Ovary (tissue), 9 donors: ENCODE results near the gene TEKT1. TPM values are rescaled to one million over a fixed set of nuclear protein-coding genes. Genes with fewer than 3 reads are reported as not detected.

Experiments used
- DNase-seq, 5 donors: peaks; one replicate each; pipeline ENCODE4 v3.0.0-alpha.2; 2019 to 2020
- H3K27ac ChIP-seq, 2 donors: fragments of 200-600 bp; one replicate each; pipeline versions ENCODE4 v1.5.1 to v1.8.0; 2019 to 2022
- H3K27me3 ChIP-seq: fragments of 200-600 bp; one replicate; pipeline ENCODE4 v1.8.0; 2022
- H3K36me3 ChIP-seq: fragments of 200-600 bp; sonication (generic); one replicate; pipeline ENCODE4 v1.5.1; 2019
- H3K4me1 ChIP-seq: one replicate; pipeline ENCODE4 v1.8.1; 2013; ENCODE audit warnings: mild to moderate bottlenecking, moderate library complexity; ENCODE audit not compliant: insufficient read depth
- H3K4me3 ChIP-seq: fragments of 200-600 bp; sonication (generic); one replicate; pipeline ENCODE4 v1.5.1; 2017
- H3K9me3 ChIP-seq, 2 donors: fragments of 200-600 bp in 1 of 2; sonication (generic) in 1 of 2; one replicate each; pipeline versions ENCODE4 v1.5.1 to v1.8.1; 2013 to 2019; ENCODE audit warnings: mild to moderate bottlenecking in 1 of 2, moderate library complexity in 1 of 2
- EP300 ChIP-seq: sonication (generic); formaldehyde crosslinking; IDR thresholded peaks from one replicate; pipeline ENCODE4 v1.6.1; 2017; ENCODE audit warnings: antibody characterized with exemption
- POLR2A ChIP-seq: fragments of 450-650 bp; IDR thresholded peaks from one replicate; pipeline ENCODE4 v1.6.1; 2017; ENCODE audit warnings: antibody characterized with exemption, mild to moderate bottlenecking, moderate library complexity
- WGBS, 3 donors: extraction: QIAGEN DNeasy Blood & Tissue Kit in 1 of 3; methylation state at CpG; one replicate each; pipeline versions ENCODE4 v1.1.5 to v1.1.7; 2013 to 2017; 5-methylcytosine and 5-hydroxymethylcytosine counted together
- intact Hi-C, 4 donors: fragments of 100-400 bp; cut with DNase I; formaldehyde crosslinking; loops; one replicate each; pipeline versions ENCODE4 v1.11.0 to v1.15.1; 2022 to 2023
- polyA plus RNA-seq, 2 donors: library from polyadenylated mRNA; stranded (reverse); fragments of 200-250 nt in 1 of 2; fragments of 350-450 nt in 1 of 2; fragmentation: Illumina TruSeq in 1 of 2; extraction: RNeasy Lipid Tissue Mini Kit (QIAGEN cat#74804) in 1 of 2; gene quantifications; one replicate each; pipeline ENCODE4 v1.2.3, GENCODE V29; 2013 to 2014
- total RNA-seq, 7 donors: library from RNA; depleted of rRNA in 2 of 7; stranded (reverse); fragments of >200 nt in 2 of 7; fragmentation: NEBNext Ultra II Directional in 3 of 7; extraction: Animal tissue kit (Norgen Biotek cat#: 25700) in 3 of 7; gene quantifications; one replicate each; pipeline versions ENCODE4 v1.1.0 to v1.2.4, GENCODE V29; 2016 to 2023
- TF ChIP-seq, protein P1 (sequence below), 3 donors: fragments of 450-650 bp in 2 of 3; fragments of 200-600 bp in 1 of 3; IDR thresholded peaks; one replicate each; pipeline versions ENCODE4 v1.5.1 to v1.8.0; 2016 to 2022; ENCODE audit warnings: antibody characterized with exemption in 3 of 3, mild to moderate bottlenecking in 1 of 3
- donor health status: DM: no; HTN: no; CAD: no; lungs with moderate emphysema.
- donor health status: DM: no; HTN: no; CAD: no.
- donor health status: Bipolar disorder and iron deficiency.
- donor health status: DM: yes; HTN: yes; CAD: no.
- donor health status: DM: no; HTN: no; CAD: no.
- donor health status: DM: yes; HTN: yes; CAD: no.

Gene TEKT1
- total and polyA plus RNA-seq, 9 donors: 0.06 to 19.3 (median 1.5) TPM; not detected in 3

DNA sequence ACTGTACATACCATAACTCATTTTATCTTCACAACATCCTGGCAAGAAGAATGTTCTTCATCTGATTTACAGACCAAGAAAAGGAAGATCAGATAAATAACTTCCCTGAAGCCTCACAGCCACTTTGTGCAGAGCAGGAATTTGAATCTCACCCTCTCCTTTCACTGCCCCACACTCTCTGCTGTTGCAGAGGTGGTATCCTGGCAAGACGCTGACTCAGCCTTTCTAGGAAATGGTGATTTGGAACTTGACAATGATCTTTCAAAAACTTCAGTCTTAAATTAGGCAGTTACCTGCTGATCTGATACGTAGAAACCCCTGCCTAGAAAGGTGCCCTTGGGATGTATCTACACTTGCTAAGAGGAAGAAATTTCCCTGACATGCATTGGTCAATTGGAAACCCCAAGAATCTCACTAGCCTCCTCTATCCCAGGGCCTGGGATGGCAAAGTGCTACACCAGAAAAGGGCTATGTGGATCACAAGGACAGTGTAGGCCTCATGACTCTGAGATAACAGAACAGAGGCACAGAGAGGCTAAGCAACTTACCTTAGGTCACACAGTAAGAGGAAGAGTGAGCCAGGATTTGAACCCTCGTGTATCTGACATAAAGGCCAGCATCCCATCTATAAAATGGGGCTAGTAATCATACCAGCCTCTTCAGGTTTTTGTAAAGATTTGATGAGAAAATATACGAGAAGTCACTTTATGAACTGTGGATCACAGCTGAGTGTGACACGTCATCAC, 37.6 kb downstream of the TEKT1 start:
- no peaks in the 10 kb centered on the region for H3K36me3 ChIP-seq
- no peaks in the 10 kb centered on the region for H3K27me3 ChIP-seq
- WGBS, 3 donors: 71 to 80% (median 75%) methylated on average over 5 of the region's 5 CpGs
- no peak for DNase-seq
- H3K4me3 ChIP-seq: no peak overlapping the region
- H3K4me1 ChIP-seq: no peaks in the 10 kb centered on the region
- no peaks in the 10 kb centered on the region for H3K9me3 ChIP-seq
- TF ChIP-seq, protein P1, sequence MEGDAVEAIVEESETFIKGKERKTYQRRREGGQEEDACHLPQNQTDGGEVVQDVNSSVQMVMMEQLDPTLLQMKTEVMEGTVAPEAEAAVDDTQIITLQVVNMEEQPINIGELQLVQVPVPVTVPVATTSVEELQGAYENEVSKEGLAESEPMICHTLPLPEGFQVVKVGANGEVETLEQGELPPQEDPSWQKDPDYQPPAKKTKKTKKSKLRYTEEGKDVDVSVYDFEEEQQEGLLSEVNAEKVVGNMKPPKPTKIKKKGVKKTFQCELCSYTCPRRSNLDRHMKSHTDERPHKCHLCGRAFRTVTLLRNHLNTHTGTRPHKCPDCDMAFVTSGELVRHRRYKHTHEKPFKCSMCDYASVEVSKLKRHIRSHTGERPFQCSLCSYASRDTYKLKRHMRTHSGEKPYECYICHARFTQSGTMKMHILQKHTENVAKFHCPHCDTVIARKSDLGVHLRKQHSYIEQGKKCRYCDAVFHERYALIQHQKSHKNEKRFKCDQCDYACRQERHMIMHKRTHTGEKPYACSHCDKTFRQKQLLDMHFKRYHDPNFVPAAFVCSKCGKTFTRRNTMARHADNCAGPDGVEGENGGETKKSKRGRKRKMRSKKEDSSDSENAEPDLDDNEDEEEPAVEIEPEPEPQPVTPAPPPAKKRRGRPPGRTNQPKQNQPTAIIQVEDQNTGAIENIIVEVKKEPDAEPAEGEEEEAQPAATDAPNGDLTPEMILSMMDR (IDR thresholded peaks at IDR 0.05): no peak
- TF ChIP-seq EP300: no peak
- TF ChIP-seq POLR2A: no peak
- intact Hi-C loops: loop anchor here in 1 of 4 donors (10.0 kb wide), 1 partner anchor 99 kb away; no protein-coding TSS in a partner anchor
- H3K27ac ChIP-seq: no peak overlapping the region

DNA sequence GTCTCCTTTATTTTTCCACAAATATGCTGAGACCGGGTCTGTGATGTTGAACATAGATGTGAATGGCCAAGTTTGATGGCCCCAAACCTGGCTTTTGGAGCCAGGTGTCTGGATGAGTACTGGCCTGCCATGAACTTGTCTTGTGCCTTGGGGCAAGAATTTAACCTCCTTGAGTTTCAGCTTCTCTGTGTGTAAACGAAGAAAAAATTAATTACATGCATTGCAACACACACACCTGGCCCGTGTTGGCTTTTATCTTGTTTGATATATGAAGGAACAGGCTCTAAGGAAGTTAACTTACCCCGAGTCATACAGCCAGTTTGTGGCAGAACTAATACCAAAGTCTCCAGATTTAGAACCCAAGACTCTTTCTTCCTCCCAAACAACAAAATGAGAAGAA, 42.4 kb downstream of the TEKT1 start:
- intact Hi-C loops: no loop called here
- DNase-seq: no peak
- H3K27me3 ChIP-seq: no peaks in the 10 kb centered on the region
- 70 to 73% (median 73%) methylated on average over 4 of the region's 4 CpGs for WGBS, 3 donors
- H3K9me3 ChIP-seq: no peaks in the 10 kb centered on the region
- no peaks in the 10 kb centered on the region for H3K36me3 ChIP-seq
- H3K4me1 ChIP-seq: no peaks in the 10 kb centered on the region
- no peak for TF ChIP-seq POLR2A
- TF ChIP-seq EP300: no peak
- TF ChIP-seq, protein P1 (IDR thresholded peaks at IDR 0.05): no peak
- H3K27ac ChIP-seq: no peak overlapping the region
- H3K4me3 ChIP-seq: no peak overlapping the region

DNA sequence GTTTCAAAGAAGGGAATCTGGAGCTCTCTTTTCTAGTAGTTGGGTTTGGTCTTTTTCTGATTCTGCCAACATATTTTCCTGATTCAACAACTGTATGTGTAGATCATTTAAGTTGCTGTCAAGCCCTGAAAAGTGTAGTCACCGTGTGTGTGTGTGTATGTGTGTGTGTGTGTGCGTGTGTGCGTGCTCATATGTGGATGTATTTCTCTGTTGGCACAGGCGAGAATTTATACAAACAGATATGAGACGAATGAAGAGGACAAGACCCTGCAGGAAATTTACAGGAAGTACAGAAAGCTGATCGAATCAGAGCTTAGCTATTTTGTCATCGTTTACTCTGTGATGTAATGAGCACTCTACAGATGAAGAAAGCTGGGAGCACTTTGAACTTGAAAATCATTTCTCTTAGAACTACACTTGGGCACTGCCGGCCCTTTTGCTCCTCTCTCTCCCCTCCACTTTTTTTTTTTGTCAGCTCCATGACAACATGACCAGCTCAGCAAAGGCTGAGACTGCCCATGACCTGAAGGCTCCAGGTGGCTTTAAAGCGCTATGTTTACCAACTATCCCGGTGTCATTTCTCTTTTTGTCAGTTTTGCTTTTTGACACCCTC, 44.3 kb downstream of the TEKT1 start:
- intact Hi-C loops: no loop called here
- no peaks in the 10 kb centered on the region for H3K27me3 ChIP-seq
- no peak overlapping the region for H3K27ac ChIP-seq
- H3K4me3 ChIP-seq: no peak overlapping the region
- 68 to 70% (median 69%) methylated on average over 10 of the region's 10 CpGs for WGBS, 3 donors
- no peak for TF ChIP-seq POLR2A
- no peak for TF ChIP-seq EP300
- TF ChIP-seq, protein P1 (IDR thresholded peaks at IDR 0.05): no peak
- DNase-seq: no peak
- no peaks in the 10 kb centered on the region for H3K36me3 ChIP-seq
- H3K4me1 ChIP-seq: no peaks in the 10 kb centered on the region
- H3K9me3 ChIP-seq: no peaks in the 10 kb centered on the region

DNA sequence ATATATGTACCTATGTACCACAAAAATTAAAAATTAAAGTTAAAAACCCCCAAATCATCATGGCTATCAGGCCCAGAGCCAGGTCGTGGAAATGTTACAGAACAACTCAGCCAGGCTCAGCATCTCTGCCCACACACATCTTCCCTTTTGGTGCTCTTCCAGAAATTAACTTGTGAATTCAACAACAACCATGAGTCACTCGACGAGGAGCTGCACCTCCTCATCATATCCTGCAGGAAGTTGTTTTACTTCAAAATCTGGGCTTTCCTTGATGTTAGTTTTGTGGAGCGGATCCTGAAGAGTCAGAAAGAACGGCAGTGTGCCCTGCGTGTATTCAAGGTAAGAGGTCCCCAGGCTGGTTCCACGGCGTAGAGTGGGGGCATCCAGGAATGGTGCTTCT, 44.9 kb downstream of the TEKT1 start:
- Histone ChIP-seq H3K27ac (no peak overlapping the region), H3K36me3 (no peaks in the 10 kb centered on the region), H3K4me1 (no peaks in the 10 kb centered on the region), H3K27me3 (no peaks in the 10 kb centered on the region), H3K4me3 (no peak overlapping the region), H3K9me3 (no peaks in the 10 kb centered on the region)
- WGBS, 3 donors: 48 to 55% (median 53%) methylated on average over 8 of the region's 8 CpGs
- intact Hi-C loops: no loop called here
- DNase-seq: no peak
- TF ChIP-seq EP300 (no peak), POLR2A (no peak)

DNA sequence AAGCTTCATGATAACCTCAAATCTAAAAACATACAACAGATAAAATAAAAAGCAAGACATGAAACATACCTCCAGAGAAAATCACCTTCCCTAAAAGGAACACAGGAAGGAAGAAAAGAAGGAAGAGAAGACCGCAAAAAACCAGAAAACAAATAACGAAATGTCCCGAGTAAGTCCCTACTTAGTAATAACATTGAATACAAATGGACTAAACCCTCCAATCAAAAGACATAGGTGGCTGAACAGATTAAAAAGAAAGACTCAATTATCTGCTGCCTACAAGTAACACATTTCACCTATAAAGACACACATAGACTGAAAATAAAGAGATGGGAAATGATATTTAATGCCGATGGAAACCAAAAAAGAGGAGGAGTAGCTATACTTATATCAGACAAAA, 49.3 kb downstream of the TEKT1 start:
- intact Hi-C loops: no loop called here
- H3K4me3 ChIP-seq: no peak overlapping the region
- H3K4me1 ChIP-seq: no peaks in the 10 kb centered on the region
- H3K27me3 ChIP-seq: no peaks in the 10 kb centered on the region
- 93 to 97% (median 95%) methylated on average over 4 of the region's 4 CpGs for WGBS, 3 donors
- no peak for DNase-seq
- H3K27ac ChIP-seq: no peak overlapping the region
- no peaks in the 10 kb centered on the region for H3K9me3 ChIP-seq
- H3K36me3 ChIP-seq: no peaks in the 10 kb centered on the region
- TF ChIP-seq, protein P1 (IDR thresholded peaks at IDR 0.05): no peak
- TF ChIP-seq EP300: no peak
- TF ChIP-seq POLR2A: no peak
